Caco-2 (cell line): ENCODE results near the gene PDCD11. TPM values are rescaled to one million over a fixed set of nuclear protein-coding genes. Genes with fewer than 3 reads are reported as not detected.

Experiments
- BruUV-seq: library from RNA; stranded (reverse); fragments of 400-500 nt; replicated peaks from 2 replicates; lab custom pipeline; 2021; lab: Mats Ljungman, UMichigan
- CTCF ChIA-PET: fragments of 300-600 bp; sonication (Branson Sonifier 250); formaldehyde crosslinking; loops from one replicate; lab custom pipeline; 2022; ENCODE audit warnings: antibody characterized with exemption; lab: Charles Lee
- POLR2A ChIA-PET: fragments of 300-600 bp; sonication (Branson Sonifier 250); formaldehyde crosslinking; loops from one replicate; lab custom pipeline; 2022; ENCODE audit warnings: antibody characterized with exemption; lab: Charles Lee
- DNase-seq, 2 experiments: peaks; one replicate each; pipeline versions ENCODE4 v3.0.0 to v3.0.0-alpha.2; 2020 to 2022
- H3K27me3 ChIP-seq: replicated peaks from 2 replicates; pipeline ENCODE4 v1.6.0; 2011; ENCODE audit warnings: low read length; ENCODE audit not compliant: control insufficient read depth, insufficient read depth
- H3K36me3 ChIP-seq: 2 replicates; pipeline ENCODE4 v1.5.1; 2011; ENCODE audit warnings: low read length; ENCODE audit not compliant: control insufficient read depth, insufficient read depth
- H3K4me1 ChIP-seq: fragments of 250-450 bp; sonication (Bioruptor Pico); 2 replicates; pipeline ENCODE4 v1.5.1; 2020; ENCODE audit warnings: mild to moderate bottlenecking
- H3K4me3 ChIP-seq: 2 replicates; pipeline ENCODE4 v1.5.1; 2011; ENCODE audit warnings: low read depth, mild to moderate bottlenecking, control low read depth, low read length
- H3K9me3 ChIP-seq: fragments of 250-450 bp; sonication (Bioruptor Pico); 2 replicates; pipeline ENCODE4 v1.5.1; 2020; ENCODE audit warnings: mild to moderate bottlenecking, moderate library complexity
- H3K27ac Mint-ChIP-seq: one replicate; pipeline ENCODE4 v1.8.0; 2022; ENCODE audit warnings: mixed read lengths; ENCODE audit not compliant: unreplicated experiment
- H3K27me3 Mint-ChIP-seq: one replicate; pipeline ENCODE4 v1.8.0; 2022; ENCODE audit warnings: mixed read lengths; ENCODE audit not compliant: insufficient read depth, unreplicated experiment
- H3K36me3 Mint-ChIP-seq: one replicate; pipeline ENCODE4 v1.8.0; 2022; ENCODE audit warnings: mild to moderate bottlenecking, mixed read lengths; ENCODE audit not compliant: insufficient read depth, unreplicated experiment
- H3K4me1 Mint-ChIP-seq: one replicate; pipeline ENCODE4 v1.8.0; 2022; ENCODE audit warnings: low read depth, mixed read lengths; ENCODE audit not compliant: unreplicated experiment
- H3K4me3 Mint-ChIP-seq: one replicate; pipeline ENCODE4 v1.8.0; 2022; ENCODE audit warnings: mild to moderate bottlenecking, moderate library complexity, mixed read lengths; ENCODE audit not compliant: unreplicated experiment
- H3K9me3 Mint-ChIP-seq: one replicate; pipeline ENCODE4 v1.8.0; 2022; ENCODE audit warnings: mixed read lengths; ENCODE audit not compliant: unreplicated experiment
- CTCF ChIP-seq, 2 experiments: fragments of 200-600 bp in 1 of 2; IDR thresholded peaks; 1 replicate in 1 of 2; 2 replicates in 1 of 2; pipeline versions ENCODE4 v1.5.1 to v1.8.0; 2011 to 2022; ENCODE audit warnings: antibody characterized with exemption in 1 of 2, control low read depth in 1 of 2, inconsistent platforms in 1 of 2, low read depth in 1 of 2, low read length in 1 of 2, mild to moderate bottlenecking in 1 of 2, moderate library complexity in 1 of 2; ENCODE audit not compliant: insufficient read depth in 1 of 2, severe bottlenecking in 1 of 2, unreplicated experiment in 1 of 2
- intact Hi-C: fragments of 100-400 bp; cut with micrococcal nuclease; formaldehyde crosslinking; loops from one replicate; pipeline ENCODE4 v1.10.0; 2022; ENCODE audit not compliant: unreplicated experiment
- total RNA-seq: library from RNA; stranded (reverse); gene quantifications from 2 replicates; pipeline ENCODE4 v1.2.3, GENCODE V29; 2022

Gene PDCD11
- total RNA-seq, 1 experiment from 2014 or later, result 55.3 TPM

DNA sequence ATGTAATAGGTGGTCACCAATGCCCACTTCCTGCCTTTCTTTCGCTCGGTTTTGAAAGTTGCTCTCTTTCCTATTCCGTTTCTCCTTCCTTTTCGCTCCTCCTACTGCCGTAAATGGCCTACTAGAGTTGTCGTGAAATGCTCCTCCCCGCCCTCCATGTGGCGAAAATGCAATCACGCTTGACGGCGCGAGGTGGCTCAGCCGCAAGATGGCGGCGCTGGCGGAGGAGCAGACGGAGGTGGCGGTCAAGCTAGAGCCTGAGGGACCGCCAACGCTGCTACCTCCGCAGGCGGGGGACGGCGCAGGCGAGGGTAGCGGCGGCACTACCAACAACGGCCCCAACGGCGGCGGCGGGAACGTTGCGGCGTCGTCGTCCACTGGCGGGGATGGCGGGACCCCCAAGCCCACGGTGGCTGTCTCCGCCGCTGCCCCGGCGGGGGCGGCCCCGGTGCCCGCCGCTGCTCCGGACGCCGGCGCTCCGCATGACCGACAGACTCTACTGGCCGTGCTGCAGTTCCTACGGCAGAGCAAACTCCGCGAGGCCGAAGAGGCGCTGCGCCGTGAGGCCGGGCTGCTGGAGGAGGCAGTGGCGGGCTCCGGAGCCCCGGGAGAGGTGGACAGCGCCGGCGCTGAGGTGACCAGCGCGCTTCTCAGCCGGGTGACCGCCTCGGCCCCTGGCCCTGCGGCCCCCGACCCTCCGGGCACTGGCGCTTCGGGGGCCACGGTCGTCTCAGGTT, 28.5 kb upstream of the PDCD11 start, which contains the start of gene TAF5:
TSS of gene TAF5 (plus strand) at position 195 of the 737 bp plus-strand sequence. CDS start at position 209, 14 bp downstream.
- DNase-seq, result peak; percentile 94 to 95
- POLR2A ChIA-PET, result interaction anchor here (1.1 to 2.7 kb wide), 3 partner anchors 18 to 28 kb away, joined by 9 to 14 read pairs (median 10); partner anchors contain the start of genes ATP5MK, PCGF6 and PDCD11
- no TSS peak for BruUV-seq
- no peaks in the 10 kb centered on the region for H3K9me3 ChIP-seq
- H3K9me3 Mint-ChIP-seq, result no peaks in the 10 kb centered on the region
- no peaks in the 10 kb centered on the region for H3K27me3 ChIP-seq
- H3K27me3 Mint-ChIP-seq, result no peaks in the 10 kb centered on the region
- peak within 1 kb of the TSS; percentile 82 for H3K4me3 ChIP-seq
- peak within 1 kb of the TSS; percentile 89 for H3K27ac Mint-ChIP-seq
- 0 out of 2 replicates have a peak, but pooled peaks cover 6% of the 10 kb centered on the region for H3K4me1 ChIP-seq
- H3K4me3 Mint-ChIP-seq, result peak within 1 kb of the TSS; percentile 97
- CTCF ChIA-PET, result interaction anchor here (1.0 kb wide), 1 partner anchor 11 kb away, joined by 3 read pairs; no protein-coding TSS in a partner anchor
- H3K4me1 Mint-ChIP-seq, result no peaks in the 10 kb centered on the region
- no peak for TF ChIP-seq CTCF (IDR thresholded peaks at IDR 0.05; ENCODE audit: insufficient read depth in 1 of 2, low read depth in 1 of 2, low read length in 1 of 2, severe bottlenecking in 1 of 2, unreplicated experiment in 1 of 2)
- intact Hi-C loops, result loop anchor here (1.0 to 5.0 kb wide), 3 partner anchors 17 to 451 kb away; partner anchors contain the start of genes ATP5MK, CNNM2, PCGF6 and PDCD11
- peaks cover 7% of the 10 kb centered on the region for H3K36me3 Mint-ChIP-seq
- H3K36me3 ChIP-seq, result no peaks in the 10 kb centered on the region

DNA sequence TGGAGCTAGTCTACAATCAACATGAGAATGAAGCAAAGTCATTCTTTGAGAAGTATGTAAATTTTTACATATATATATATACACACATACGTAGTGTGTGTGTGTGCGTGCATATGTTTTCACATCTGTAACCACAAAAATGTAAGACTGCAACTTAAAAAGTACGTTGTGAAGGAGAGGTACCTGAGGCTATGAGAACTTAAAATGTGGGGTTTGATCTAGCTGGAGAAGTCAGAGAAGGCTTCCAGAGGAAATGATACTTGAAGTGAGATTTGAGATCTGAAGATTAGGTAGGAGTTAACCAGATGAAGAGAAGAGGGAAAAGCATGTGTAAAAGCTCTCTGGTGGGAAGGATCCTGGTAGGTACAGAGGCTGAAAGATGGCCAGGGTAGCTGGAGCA, 22.9 kb upstream of the PDCD11 start:
- Histone ChIP-seq H3K9me3 (no peaks in the 10 kb centered on the region), H3K36me3 (no peaks in the 10 kb centered on the region), H3K27me3 (no peaks in the 10 kb centered on the region), H3K4me1 (0 out of 2 replicates have a peak, but pooled peaks cover 6% of the 10 kb centered on the region), H3K4me3 (no peak overlapping the region)
- CTCF ChIA-PET, result no interaction called here
- peaks cover 21% of the 10 kb centered on the region for H3K36me3 Mint-ChIP-seq
- POLR2A ChIA-PET, result no interaction called here
- no peak for TF ChIP-seq CTCF (IDR thresholded peaks at IDR 0.05; ENCODE audit: insufficient read depth in 1 of 2, low read depth in 1 of 2, low read length in 1 of 2, severe bottlenecking in 1 of 2, unreplicated experiment in 1 of 2)
- no peak overlapping the region for H3K4me3 Mint-ChIP-seq
- H3K9me3 Mint-ChIP-seq, result no peaks in the 10 kb centered on the region
- no TSS peak for BruUV-seq
- no peak for DNase-seq
- intact Hi-C loops, result no loop called here
- no peak overlapping the region for H3K27ac Mint-ChIP-seq
- no peaks in the 10 kb centered on the region for H3K4me1 Mint-ChIP-seq
- H3K27me3 Mint-ChIP-seq, result no peaks in the 10 kb centered on the region

GRCh38 chr10:103374263-103374662, 22.2 kb upstream of the PDCD11 start:
- DNase-seq, result no peak
- intact Hi-C loops, result no loop called here
- ChIA-PET POLR2A (no interaction called here), CTCF (no interaction called here)
- Histone ChIP-seq H3K4me3 (no peak overlapping the region), H3K27me3 (no peaks in the 10 kb centered on the region), H3K9me3 (no peaks in the 10 kb centered on the region), H3K36me3 (no peaks in the 10 kb centered on the region), H3K4me1 (0 out of 2 replicates have a peak, but pooled peaks cover 5% of the 10 kb centered on the region)
- Mint-ChIP-seq H3K4me3 (no peak overlapping the region), H3K36me3 (peaks cover 21% of the 10 kb centered on the region), H3K27me3 (no peaks in the 10 kb centered on the region), H3K4me1 (no peaks in the 10 kb centered on the region), H3K27ac (no peak overlapping the region), H3K9me3 (no peaks in the 10 kb centered on the region)
- TF ChIP-seq CTCF (IDR thresholded peaks at IDR 0.05; ENCODE audit: insufficient read depth in 1 of 2, low read depth in 1 of 2, low read length in 1 of 2, severe bottlenecking in 1 of 2, unreplicated experiment in 1 of 2), result no peak
- BruUV-seq, result no TSS peak
